ENCODE data around the gene AK2.

Gene AK2

GRCh38 chr1:33021567-33022431, 14.9 kb downstream of the AK2 start:
- DNase-seq: no peak

- DNase-seq: no peak
Measured at GRCh38 chr1:33018112-33018511, 18.6 kb downstream of the AK2 start.

GRCh38 chr1:33017175-33017574, 19.5 kb downstream of the AK2 start:
- DNase-seq: no peak

GRCh38 chr1:33015216-33015615, 21.5 kb downstream of the AK2 start:
- DNase-seq: no peak

GRCh38 chr1:33014464-33015163, 22.1 kb downstream of the AK2 start:
- DNase-seq: no peak

- DNase-seq: no peak
Measured at GRCh38 chr1:33013791-33014190, 22.9 kb downstream of the AK2 start.

- no peak for DNase-seq
Measured at GRCh38 chr1:33012165-33012564, 24.5 kb downstream of the AK2 start.

GRCh38 chr1:33010932-33011731, 25.6 kb downstream of the AK2 start:
- DNase-seq: no peak

GRCh38 chr1:33009561-33009960, 27.1 kb downstream of the AK2 start:
- DNase-seq: no peak

GRCh38 chr1:33008051-33008914, 28.4 kb downstream of the AK2 start:
- DNase-seq: no peak

GRCh38 chr1:33007190-33008050, 29.3 kb downstream of the AK2 start:
- peak in 1 of 2 experiments; percentile 22 for DNase-seq

GRCh38 chr1:33005838-33006421, 30.8 kb downstream of the AK2 start:
- DNase-seq: no peak

GRCh38 chr1:33005117-33005837, 31.4 kb downstream of the AK2 start:
- DNase-seq: no peak

- DNase-seq: no peak
Measured at GRCh38 chr1:33004613-33005012, 32.1 kb downstream of the AK2 start.

- DNase-seq: no peak
Measured at GRCh38 chr1:33003657-33004056, 33.0 kb downstream of the AK2 start.

GRCh38 chr1:33002006-33002405, 34.7 kb downstream of the AK2 start:
- DNase-seq: no peak

- DNase-seq: peak; percentile 16
Measured at GRCh38 chr1:33001282-33001681, 35.4 kb downstream of the AK2 start.

- no peak for DNase-seq
Measured at GRCh38 chr1:33000427-33001026, 36.2 kb downstream of the AK2 start.

GRCh38 chr1:32998997-32999396, 37.7 kb downstream of the AK2 start:
- no peak for DNase-seq

GRCh38 chr1:32998064-32998463, 38.6 kb downstream of the AK2 start:
- peak; percentile 79 to 80 for DNase-seq

Measured in AML-193 (cell line).